PC-3 (cell line): ENCODE measurements around the gene FAM83E. TPM values are rescaled to one million over a fixed set of nuclear protein-coding genes. Genes with fewer than 3 reads are reported as not detected.

ENCODE experiments used
- ATAC-seq: fragments of 200-7000 bp; cut with Tn5 transposase; 2 replicates; pipeline ENCODE4 v1.9.1; 2020; ENCODE audit warnings: mild to moderate bottlenecking, moderate library complexity
- BruUV-seq: library from RNA; stranded (reverse); fragments of 400-500 nt; replicated peaks from 2 replicates; lab custom pipeline; 2021; lab: Mats Ljungman, UMichigan
- CTCF ChIA-PET: fragments of 300-600 bp; sonication (Branson Sonifier 250); formaldehyde crosslinking; loops from one replicate; lab custom pipeline; 2022; ENCODE audit warnings: antibody characterized with exemption; lab: Charles Lee
- POLR2A ChIA-PET: fragments of 300-600 bp; sonication (Branson Sonifier 250); formaldehyde crosslinking; loops from one replicate; lab custom pipeline; 2022; ENCODE audit warnings: antibody characterized with exemption; ENCODE audit not compliant: unreplicated experiment; lab: Charles Lee
- DNase-seq: peaks from one replicate; pipeline ENCODE4 v3.0.0-alpha.2; 2015
- H2AFZ ChIP-seq: fragments of 300-600 bp; sonication (generic); 2 replicates; pipeline ENCODE4 v1.6.0; 2016; ENCODE audit warnings: antibody characterized with exemption, low read length
- H3F3A ChIP-seq: fragments of 300-600 bp; sonication (generic); one replicate; pipeline ENCODE4 v1.6.0; 2017; ENCODE audit warnings: antibody characterized with exemption, low read length, control low read depth, mild to moderate bottlenecking; ENCODE audit not compliant: unreplicated experiment
- H3K27ac ChIP-seq: fragments of 300-600 bp; sonication (generic); 2 replicates; pipeline ENCODE4 v1.5.1; 2016; ENCODE audit warnings: mild to moderate bottlenecking, low read length
- H3K27me3 ChIP-seq: fragments of 300-600 bp; sonication (generic); 2 replicates; pipeline ENCODE4 v1.6.1; 2016; ENCODE audit warnings: low read length, mixed read lengths
- H3K36me3 ChIP-seq: fragments of 300-600 bp; sonication (generic); 2 replicates; pipeline ENCODE4 v1.6.1; 2016; ENCODE audit warnings: low read depth, mixed run types, low read length, mixed read lengths
- H3K4me1 ChIP-seq: fragments of 300-600 bp; sonication (generic); 2 replicates; pipeline ENCODE4 v1.5.1; 2016; ENCODE audit warnings: low read length; ENCODE audit not compliant: insufficient read depth
- H3K4me2 ChIP-seq: fragments of 300-600 bp; sonication (generic); 2 replicates; pipeline ENCODE4 v1.6.0; 2016; ENCODE audit warnings: low read length
- H3K4me3 ChIP-seq: fragments of 300-600 bp; sonication (generic); 2 replicates; pipeline ENCODE4 v1.5.1; 2016; ENCODE audit warnings: mild to moderate bottlenecking, low read length, mixed read lengths
- H3K79me2 ChIP-seq: fragments of 300-600 bp; sonication (generic); 2 replicates; pipeline ENCODE4 v1.6.1; 2017; ENCODE audit warnings: low read length, mixed read lengths
- H3K9ac ChIP-seq: fragments of 300-600 bp; sonication (generic); 2 replicates; pipeline ENCODE4 v1.6.0; 2016; ENCODE audit warnings: mild to moderate bottlenecking, low read length
- H3K9me2 ChIP-seq: fragments of 300-600 bp; sonication (generic); replicated peaks from 2 replicates; pipeline ENCODE4 v1.6.1; 2016; ENCODE audit warnings: mixed run types, low read length, mixed read lengths
- H3K9me3 ChIP-seq: fragments of 300-600 bp; sonication (generic); 2 replicates; pipeline ENCODE4 v1.6.1; 2016; ENCODE audit warnings: low read length, mixed read lengths
- H4K20me1 ChIP-seq: fragments of 300-600 bp; sonication (generic); 2 replicates; pipeline ENCODE4 v1.6.1; 2016; ENCODE audit warnings: low read length, mixed read lengths
- CTCF ChIP-seq: fragments of 300-600 bp; sonication (generic); conservative IDR thresholded peaks from 2 replicates; pipeline ENCODE4 v1.5.1; 2017; ENCODE audit warnings: antibody characterized with exemption, low read depth, mild to moderate bottlenecking, low read length
- EZH2 ChIP-seq: fragments of 300-600 bp; sonication (generic); IDR thresholded peaks from one replicate; pipeline ENCODE4 v1.6.1; 2017; ENCODE audit warnings: antibody characterized with exemption, mild to moderate bottlenecking, low read length; ENCODE audit not compliant: unreplicated experiment
- EZH2phosphoT487 ChIP-seq: fragments of 300-600 bp; sonication (generic); IDR thresholded peaks from 2 replicates; pipeline ENCODE4 v1.6.1; 2018; ENCODE audit warnings: mild to moderate bottlenecking, antibody characterized with exemption, low read length, borderline replicate concordance
- intact Hi-C: fragments of 100-400 bp; cut with micrococcal nuclease; formaldehyde crosslinking; loops from 2 replicates; pipeline ENCODE4 v1.9.0; 2023
- total RNA-seq: library from RNA; depleted of rRNA; stranded (reverse); fragments of >200 nt; gene quantifications from 2 replicates; pipeline ENCODE4 v1.2.3, GENCODE V29; 2014

The FAM83E gene
- total RNA-seq, 1 experiment from 2014 or later = 4.6 TPM

- H3K4me2 ChIP-seq = no peak overlapping the region
- CTCF ChIA-PET = no interaction called here
Measured at GRCh38 chr19:48575931-48576622, 38.8 kb downstream of the FAM83E start.

GRCh38 chr19:48573163-48573505 lies 41.7 kb downstream of the FAM83E start:
- no peaks in the 10 kb centered on the region for H3K9me2 ChIP-seq
- no peak overlapping the region for H3K4me2 ChIP-seq
- ChIA-PET POLR2A (no interaction called here), CTCF (no interaction called here)
- no TSS peak for BruUV-seq
- no peaks in the 10 kb centered on the region for H3K79me2 ChIP-seq
- no peak for DNase-seq
- H3K4me1 ChIP-seq = peaks cover 6% of the 10 kb centered on the region
- H3K36me3 ChIP-seq = no peaks in the 10 kb centered on the region
- H2AFZ ChIP-seq = no peak overlapping the region
- no peak for ATAC-seq
- intact Hi-C loops = no loop called here
- no peaks in the 10 kb centered on the region for H3F3A ChIP-seq
- no peak overlapping the region for H3K4me3 ChIP-seq
- H3K27ac ChIP-seq = no peak overlapping the region
- no peaks in the 10 kb centered on the region for H3K9me3 ChIP-seq
- H4K20me1 ChIP-seq = no peaks in the 10 kb centered on the region
- no peak overlapping the region for H3K9ac ChIP-seq
- H3K27me3 ChIP-seq = no peaks in the 10 kb centered on the region
- TF ChIP-seq CTCF = no peak
- no peak for TF ChIP-seq EZH2
- TF ChIP-seq EZH2phosphoT487 = no peak

More at GRCh38 chr19:48575931-48576622, 38.8 kb downstream of the FAM83E start:
- intact Hi-C loops = no loop called here
- no peaks in the 10 kb centered on the region for H3K9me3 ChIP-seq
- no peaks in the 10 kb centered on the region for H3K27me3 ChIP-seq
- POLR2A ChIA-PET = interaction anchor here (0.6 kb wide), 1 partner anchor 418 kb away, joined by 8 read pairs; the partner anchor contains the start of gene RUVBL2
- no peak overlapping the region for H2AFZ ChIP-seq
- no peaks in the 10 kb centered on the region for H3K9me2 ChIP-seq
- BruUV-seq = no TSS peak
- ATAC-seq (no peak), DNase-seq (no peak)
- no peak overlapping the region for H3K4me3 ChIP-seq
- H3K27ac ChIP-seq = no peak overlapping the region
- H3K9ac ChIP-seq = no peak overlapping the region
- H3K4me1 ChIP-seq = no peaks in the 10 kb centered on the region
- no peaks in the 10 kb centered on the region for H4K20me1 ChIP-seq
- H3K79me2 ChIP-seq = no peaks in the 10 kb centered on the region
- no peak for TF ChIP-seq CTCF
- TF ChIP-seq EZH2 = no peak
- TF ChIP-seq EZH2phosphoT487 = no peak
- no peaks in the 10 kb centered on the region for H3F3A ChIP-seq
- no peaks in the 10 kb centered on the region for H3K36me3 ChIP-seq

GRCh38 chr19:48571378-48572162 lies 43.3 kb downstream of the FAM83E start:
- H3K4me3 ChIP-seq = no peak overlapping the region
- ChIA-PET CTCF (interaction anchor here (0.9 kb wide), 1 partner anchor 13 kb away, joined by 4 read pairs; no protein-coding TSS in a partner anchor), POLR2A (no interaction called here)
- intact Hi-C loops = no loop called here
- H3K4me1 ChIP-seq = peaks cover 10% of the 10 kb centered on the region
- no peak for ATAC-seq
- H3F3A ChIP-seq = no peaks in the 10 kb centered on the region
- no peaks in the 10 kb centered on the region for H3K79me2 ChIP-seq
- no peaks in the 10 kb centered on the region for H3K9me2 ChIP-seq
- H3K4me2 ChIP-seq = no peak overlapping the region
- no peak overlapping the region for H2AFZ ChIP-seq
- no peaks in the 10 kb centered on the region for H3K27me3 ChIP-seq
- no peak overlapping the region for H3K9ac ChIP-seq
- no peak overlapping the region for H3K27ac ChIP-seq
- DNase-seq = no peak
- H4K20me1 ChIP-seq = no peaks in the 10 kb centered on the region
- no peaks in the 10 kb centered on the region for H3K36me3 ChIP-seq
- no TSS peak for BruUV-seq
- TF ChIP-seq EZH2 (no peak), EZH2phosphoT487 (no peak), CTCF (no peak)
- no peaks in the 10 kb centered on the region for H3K9me3 ChIP-seq
